NCI-H1694 treated with DMSO at 0.1 percent for 48 hours (cell line): ENCODE measurements around the gene VAV2.

Source experiments
- DNase-seq: peaks from one replicate; lab custom pipeline; 2025; lab: John Stamatoyannopoulos, UW

VAV2 gene

DNA sequence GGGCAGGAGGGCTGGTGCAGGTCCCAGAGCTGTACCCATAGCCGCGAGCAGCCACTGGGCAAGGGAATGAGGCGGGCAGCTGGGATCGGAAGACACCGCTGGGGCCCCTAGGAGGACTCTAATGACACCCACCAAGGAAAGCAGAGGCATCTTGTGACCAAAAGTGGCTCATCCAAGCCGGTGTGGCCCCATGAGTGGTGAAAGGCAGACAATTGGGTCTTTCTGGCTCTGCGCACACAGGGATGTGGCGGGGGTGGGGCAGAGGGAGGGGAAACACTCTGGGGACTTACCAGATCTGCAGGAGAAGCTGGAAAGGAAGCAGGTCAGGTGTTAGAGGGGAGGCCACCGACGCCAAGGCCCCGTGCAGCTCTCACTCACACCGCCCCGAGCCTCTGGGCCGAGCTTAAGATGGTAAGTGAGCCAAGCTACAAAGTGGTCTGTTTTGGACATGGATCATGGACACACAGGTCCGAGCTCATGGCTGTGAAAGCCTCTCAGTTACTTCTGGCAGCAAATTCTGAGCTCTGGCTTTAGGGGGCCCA is 211.6 kb downstream of the VAV2 start:
- DNase-seq: no peak

DNA sequence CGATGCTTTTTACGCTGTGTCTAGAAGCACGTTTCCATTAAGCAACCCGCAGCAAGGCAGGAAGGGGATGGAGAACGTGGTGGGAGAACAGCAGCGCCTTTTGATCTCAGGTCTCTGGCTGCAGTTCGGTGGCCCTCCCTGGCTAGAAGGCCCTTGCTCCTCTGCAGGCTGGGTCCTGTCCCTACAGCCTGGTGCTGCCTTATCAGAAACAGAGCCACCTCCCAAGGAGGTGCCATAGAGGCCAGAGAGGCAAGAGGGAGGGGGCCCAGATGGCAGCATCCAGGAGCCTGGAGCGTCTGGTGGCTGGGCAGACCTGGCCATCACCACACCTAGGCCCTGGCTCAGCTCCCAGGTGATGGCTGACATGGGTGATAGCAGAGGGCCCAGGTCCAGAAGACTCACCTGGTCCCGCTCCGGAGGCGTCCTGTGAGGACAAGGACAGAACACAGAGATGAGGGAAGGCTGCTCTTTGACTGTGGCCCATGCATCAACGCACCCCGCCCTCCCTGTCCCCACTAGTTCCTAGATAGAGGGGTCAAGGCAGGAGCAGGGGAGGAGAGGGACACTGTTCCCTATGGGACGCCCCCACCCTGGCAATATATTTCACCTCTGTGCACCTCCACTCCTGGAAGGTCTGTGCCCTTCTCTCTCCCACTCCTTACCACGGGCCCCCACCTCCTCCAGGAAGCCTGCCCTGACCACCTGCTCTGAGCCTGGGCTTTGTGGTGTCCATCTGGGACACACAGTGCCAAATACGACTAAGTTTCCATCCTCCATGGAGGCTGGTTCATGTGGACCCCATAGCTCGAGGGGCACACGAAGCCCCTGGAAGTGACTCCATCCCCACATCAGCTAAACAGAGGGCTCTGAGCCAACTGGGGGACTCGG is 212.4 kb downstream of the VAV2 start:
- DNase-seq: no peak

GRCh38 chr9:133779081-133779480 is 213.0 kb downstream of the VAV2 start:
- DNase-seq: no peak

DNA sequence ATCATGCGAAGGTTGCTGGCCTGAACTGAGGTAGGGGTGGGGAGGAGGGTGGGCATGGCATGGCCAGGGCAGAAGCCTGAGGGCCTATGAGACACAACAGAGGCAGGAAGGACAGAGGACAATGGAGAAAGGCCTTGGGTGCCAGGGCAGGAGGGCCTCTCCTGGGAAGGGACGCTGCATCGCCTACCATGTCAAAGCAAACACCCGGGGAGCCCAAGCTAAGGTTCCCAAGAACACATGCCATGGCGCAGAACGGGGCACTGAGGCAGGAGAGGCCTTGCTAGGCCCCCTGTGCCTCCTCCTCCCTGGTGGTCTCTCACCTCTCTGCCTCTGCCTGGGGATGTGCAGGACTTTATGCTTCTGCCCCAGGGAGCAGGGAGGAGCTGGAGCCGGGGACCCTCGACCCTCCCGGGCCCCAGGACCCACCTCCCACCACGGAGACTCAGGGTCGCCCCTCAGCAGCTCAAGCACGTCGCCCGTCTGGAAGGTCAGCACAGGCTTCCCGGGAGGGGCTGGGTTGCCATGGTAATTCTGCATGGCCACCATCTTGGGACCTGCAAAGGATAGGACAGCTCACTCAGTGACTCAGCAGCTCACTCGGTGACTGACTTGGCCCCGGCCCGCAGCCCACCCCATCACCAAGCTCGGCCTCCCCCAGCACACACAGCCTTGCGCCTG is 213.6 kb downstream of the VAV2 start:
- DNase-seq: no peak

GRCh38 chr9:133777871-133778270 is 214.3 kb downstream of the VAV2 start:
- DNase-seq: no peak

DNA sequence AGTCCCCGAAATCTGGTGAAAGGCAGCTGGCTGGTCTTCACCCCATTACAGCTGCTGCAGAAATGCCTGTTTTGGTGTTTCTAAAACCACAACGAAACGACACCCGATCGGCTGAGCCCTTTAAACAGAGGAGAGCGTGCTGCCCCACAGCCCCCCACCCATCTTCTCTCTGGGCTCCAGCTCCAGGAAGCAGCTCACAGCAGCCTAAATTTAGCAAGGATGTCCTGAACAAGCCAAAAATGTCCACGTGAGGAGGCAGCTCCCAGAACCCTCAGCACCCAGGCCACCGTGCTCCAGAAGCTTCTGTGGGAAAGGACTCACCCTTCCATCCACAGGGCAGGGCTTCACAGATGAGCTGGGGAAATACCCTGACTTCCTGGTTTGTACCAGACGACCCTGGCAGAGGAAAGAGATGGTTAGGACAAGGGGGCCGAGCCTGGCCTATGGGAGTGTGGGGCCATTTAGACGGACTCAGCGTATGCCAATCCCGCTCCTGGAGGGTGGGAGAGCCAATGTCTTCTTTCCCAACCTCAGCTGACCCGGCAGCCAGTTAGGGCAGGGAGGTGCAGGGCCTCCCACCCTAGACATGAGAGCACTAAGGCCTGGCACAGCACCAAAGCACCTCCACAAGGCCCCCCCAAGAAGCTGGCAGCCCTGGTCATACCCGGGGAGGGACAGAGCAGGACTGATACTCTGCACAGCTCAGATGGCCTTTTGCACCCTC is 214.9 kb downstream of the VAV2 start:
- DNase-seq: no peak

DNA sequence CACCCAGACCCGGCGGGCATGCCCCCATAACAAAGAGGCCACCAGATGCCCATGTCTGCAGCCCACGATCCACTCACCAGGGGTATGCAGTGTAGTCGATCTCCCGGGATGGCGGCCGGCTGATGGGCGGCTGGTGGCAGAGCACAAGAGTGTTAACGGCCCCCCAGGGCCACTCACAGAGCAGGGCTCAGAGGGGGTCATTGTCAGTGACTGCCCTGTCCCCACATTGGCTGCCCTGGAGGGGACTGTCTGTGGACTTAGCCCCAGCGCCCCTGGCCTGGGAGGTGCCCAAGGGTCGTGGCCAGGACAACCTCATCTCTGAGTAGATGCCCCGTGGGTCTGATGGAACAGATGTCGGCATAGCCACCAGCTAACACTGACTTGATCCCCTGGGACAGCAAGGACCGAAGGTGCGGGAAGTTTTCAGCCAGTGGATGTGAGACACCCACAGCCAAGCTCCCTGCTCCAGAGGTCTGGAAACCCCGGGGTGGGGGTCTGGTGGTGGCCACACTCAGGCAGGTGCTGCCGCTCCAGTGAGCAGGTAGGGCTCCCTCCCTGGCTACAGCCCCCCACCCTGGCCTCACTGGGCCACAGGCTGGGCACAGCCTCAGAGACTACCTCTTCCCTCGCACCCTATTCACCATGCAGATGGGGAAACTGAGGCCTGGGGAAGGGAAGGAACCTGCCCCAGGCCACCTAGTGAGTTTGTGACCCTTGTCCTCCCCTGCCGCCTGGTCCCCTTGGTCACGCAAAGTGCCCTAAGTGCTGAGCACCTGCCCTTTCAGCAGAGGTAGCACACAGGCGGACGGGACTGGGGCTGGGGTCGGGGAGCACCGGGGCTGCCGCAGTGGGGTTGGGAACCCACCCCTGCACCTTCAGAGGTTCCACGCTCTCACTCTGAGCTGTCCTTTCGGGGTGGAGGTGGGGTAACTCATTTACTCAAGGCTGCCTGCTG is 215.9 kb downstream of the VAV2 start:
- DNase-seq: no peak

- DNase-seq: no peak
Observed at GRCh38 chr9:133775291-133775690, 216.8 kb downstream of the VAV2 start.

DNA sequence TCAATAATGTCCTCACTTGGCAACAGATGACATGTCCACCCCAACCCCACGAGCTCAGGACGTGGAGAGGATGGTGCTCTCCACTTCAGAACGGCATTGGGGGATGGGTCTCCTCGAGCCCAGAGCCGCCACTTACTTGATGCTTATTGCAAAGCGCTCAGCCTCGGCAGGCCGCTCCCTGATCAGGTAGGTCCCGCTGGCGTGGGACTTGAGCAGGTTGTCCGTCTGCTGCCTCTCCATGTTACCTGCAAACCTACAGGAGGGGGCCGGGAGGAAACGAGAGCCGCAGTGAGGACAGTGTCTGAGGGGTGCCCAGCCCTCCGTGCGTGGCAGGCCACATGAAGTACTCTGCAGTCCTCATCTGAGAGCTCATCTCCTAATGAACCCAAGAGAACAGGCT is 217.3 kb downstream of the VAV2 start:
- DNase-seq: no peak

DNA sequence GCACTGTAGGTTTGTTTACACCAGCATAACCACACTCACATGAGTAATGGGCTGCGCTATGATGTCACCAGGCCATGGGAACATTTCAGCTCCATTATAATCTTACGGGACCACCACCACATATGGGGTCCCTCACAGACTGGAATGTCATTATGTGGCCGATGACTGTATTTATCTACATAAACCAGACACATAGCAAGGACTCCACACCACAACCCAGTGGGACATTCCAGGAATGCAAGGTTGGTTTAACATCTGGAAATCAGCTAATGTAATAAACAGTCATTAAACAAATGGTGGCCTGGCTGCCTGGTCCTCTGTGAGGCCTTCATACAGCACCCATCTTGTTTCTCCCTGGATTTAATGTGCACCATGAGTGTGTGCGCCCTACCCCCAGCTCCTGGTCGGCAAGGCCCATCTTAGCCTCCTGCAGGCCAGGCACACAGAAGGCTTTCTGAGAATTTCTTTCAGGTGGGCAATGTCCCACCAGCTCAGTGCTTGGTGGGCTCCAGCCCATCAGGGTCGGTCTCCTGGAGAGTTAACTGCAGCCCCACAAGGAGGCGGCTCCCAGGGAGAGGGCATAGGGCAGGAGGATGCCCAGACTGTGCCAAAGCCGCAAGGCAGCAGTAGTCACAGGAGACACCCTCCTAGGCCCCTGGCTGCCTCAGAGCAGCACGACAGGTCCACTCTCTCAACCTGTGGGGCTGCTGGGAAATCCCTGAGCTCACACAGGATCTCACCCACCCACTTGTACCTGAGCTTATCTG is 218.1 kb downstream of the VAV2 start:
- DNase-seq: no peak

DNA sequence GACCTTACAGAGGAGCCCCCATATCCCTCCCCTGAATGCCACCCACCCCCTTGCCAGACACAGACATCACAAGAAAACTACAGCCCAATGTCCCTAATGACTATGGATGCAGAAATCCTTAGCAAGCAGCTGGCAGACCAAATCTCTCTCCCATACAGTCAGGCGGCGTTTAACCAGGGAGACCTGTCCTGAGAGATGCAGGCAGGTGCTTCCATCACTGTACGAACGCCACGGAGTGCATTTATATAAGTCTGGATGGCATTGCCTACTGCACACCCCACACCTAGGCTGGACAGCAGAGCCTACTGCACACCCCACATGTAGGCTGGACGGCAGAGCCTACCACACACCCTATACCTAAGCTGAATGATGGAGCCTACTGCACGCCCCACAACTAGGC is 219.5 kb downstream of the VAV2 start:
- no peak for DNase-seq

GRCh38 chr9:133771486-133772482 is 220.3 kb downstream of the VAV2 start:
- no peak for DNase-seq

DNA sequence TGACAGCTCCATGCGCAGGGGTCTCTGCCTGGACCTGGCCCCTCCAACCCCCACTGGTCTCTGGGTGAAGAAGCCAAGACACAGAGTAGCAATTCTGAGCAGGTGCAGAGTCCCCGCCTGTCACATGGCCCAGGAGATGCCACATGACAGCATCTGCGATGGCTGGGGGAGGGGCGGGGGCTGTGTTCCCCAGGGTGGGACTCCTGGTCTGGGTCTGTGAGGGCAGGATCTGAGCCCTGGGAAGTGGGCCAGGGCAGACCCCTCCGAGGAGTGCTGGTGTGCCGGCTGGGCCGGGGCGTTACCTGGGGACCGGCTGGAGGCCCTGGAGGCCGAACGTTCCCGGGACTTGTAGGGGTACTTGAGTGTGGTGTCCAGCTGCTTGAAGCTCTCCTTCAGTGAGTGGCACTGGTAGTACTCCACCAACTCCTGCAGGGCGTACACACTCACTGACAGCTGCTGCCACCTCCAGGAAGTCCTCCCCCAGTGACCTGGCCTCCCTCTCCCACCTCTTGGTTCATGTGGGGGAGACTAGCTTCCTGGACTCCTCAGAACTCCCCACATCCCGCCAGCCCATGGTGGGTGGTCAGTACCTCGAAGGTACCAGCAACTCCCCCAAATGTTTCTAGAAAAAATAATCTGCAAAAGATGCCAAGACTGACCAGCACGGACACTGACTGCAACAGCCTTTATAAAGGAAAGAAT is 221.9 kb downstream of the VAV2 start:
- no peak for DNase-seq

- no peak for DNase-seq
Observed at GRCh38 chr9:133769511-133770075, 222.5 kb downstream of the VAV2 start.

- DNase-seq: no peak
Observed at GRCh38 chr9:133768859-133769510, 223.1 kb downstream of the VAV2 start.

GRCh38 chr9:133768371-133768858 is 223.7 kb downstream of the VAV2 start:
- no peak for DNase-seq

DNA sequence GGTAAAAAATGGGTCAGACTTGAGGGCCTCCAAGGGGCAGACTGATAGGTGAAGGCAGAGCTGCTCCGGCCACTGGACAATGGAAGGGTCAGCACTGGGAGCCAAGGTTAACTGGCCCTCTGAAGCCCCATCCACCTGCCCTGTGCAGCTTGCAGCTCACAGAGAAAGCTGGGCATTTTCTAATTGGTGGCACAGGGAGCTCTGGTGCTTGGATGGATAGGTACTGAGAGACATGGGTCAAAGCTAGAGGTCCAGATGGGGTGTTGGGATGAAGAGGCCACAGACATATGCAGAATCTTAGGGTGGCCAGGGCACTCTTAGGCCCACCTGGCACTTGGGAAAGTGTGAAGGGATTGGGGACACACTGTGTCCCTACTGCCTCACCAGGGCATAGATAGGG is 224.5 kb downstream of the VAV2 start:
- no peak for DNase-seq

GRCh38 chr9:133767008-133767407 is 225.1 kb downstream of the VAV2 start:
- DNase-seq: no peak
